IMR-90 (cell line): ENCODE data around the gene ASCL1.

Source experiments
- CEBPB ChIP-seq: IDR thresholded peaks from 2 replicates; pipeline ENCODE4 v1.6.1; 2012; ENCODE audit warnings: low read depth, low read length, improper control_type of control experiment
- CTCF ChIP-seq: conservative IDR thresholded peaks from 2 replicates; pipeline ENCODE4 v1.5.1; 2012; ENCODE audit warnings: mild to moderate bottlenecking, low read depth, low read length, improper control_type of control experiment
- MXI1 ChIP-seq: IDR thresholded peaks from 2 replicates; pipeline ENCODE4 v1.6.1; 2012; ENCODE audit warnings: low read depth, mild to moderate bottlenecking, low read length, moderate library complexity, borderline replicate concordance
- POLR2A ChIP-seq: IDR thresholded peaks from 2 replicates; pipeline ENCODE4 v1.6.1; 2012; ENCODE audit warnings: mild to moderate bottlenecking, low read depth, low read length

GRCh38 chr12:102959391-102959790 lies 1.9 kb downstream of the ASCL1 start:
- TF ChIP-seq CEBPB (no peak), CTCF (no peak), MXI1 (no peak), POLR2A (no peak)
